ENCODE data around the gene SLC7A9. TPM values are rescaled to one million over a fixed set of nuclear protein-coding genes. Genes with fewer than 3 reads are reported as not detected.

The SLC7A9 gene
- polyA plus RNA-seq, 3 donors, result 0.13 TPM; not detected in 2

DNA sequence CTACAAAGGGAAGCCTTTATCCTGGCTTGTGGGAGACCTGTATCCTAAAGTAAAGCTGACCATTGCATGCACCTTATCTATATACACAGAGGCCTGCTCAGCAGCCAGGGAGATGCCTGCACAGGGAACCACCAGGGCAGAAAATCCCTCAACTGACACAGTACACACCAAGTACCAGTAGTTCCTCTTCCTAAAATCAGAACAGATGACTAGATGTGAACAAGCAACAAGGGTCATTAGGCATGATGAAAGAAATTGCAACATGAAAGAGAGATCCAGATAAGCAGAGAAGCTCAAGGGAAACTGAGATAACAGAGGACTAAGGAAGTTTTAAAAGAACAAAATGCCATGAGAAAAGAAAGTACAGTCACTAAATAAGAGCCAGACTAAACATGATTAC lies 39.7 kb upstream of the SLC7A9 start:
- Histone ChIP-seq H3K79me2 (ENCODE audit: insufficient read depth, low read length) (no peaks in the 10 kb centered on the region), H2AFZ (ENCODE audit: insufficient read depth, low read depth, low read length, poor library complexity, severe bottlenecking) (no peak overlapping the region), H3K9me3 (replicated peaks in 1 of 2; ENCODE audit: control insufficient read depth in 1 of 2, insufficient read depth in 1 of 2, low read length in 2 of 2) (no peaks in the 10 kb centered on the region), H3K9ac (ENCODE audit: insufficient read depth, low read length, poor library complexity, severe bottlenecking) (no peak overlapping the region), H4K20me1 (ENCODE audit: insufficient read depth, low read length) (no peaks in the 10 kb centered on the region), H3K27me3 (ENCODE audit: control insufficient read depth in 2 of 2, insufficient read depth in 2 of 2, low read length in 2 of 2) (no peaks in the 10 kb centered on the region), H3K4me2 (replicated peaks; ENCODE audit: extremely low read depth, low read length, poor library complexity, severe bottlenecking) (no peak overlapping the region), H3K4me1 (ENCODE audit: control insufficient read depth in 1 of 2, insufficient read depth in 2 of 2, low read length in 2 of 2) (no peaks in the 10 kb centered on the region), H3K27ac (ENCODE audit: low read depth in 1 of 2, low read length in 2 of 2) (no peak overlapping the region), H3K4me3 (replicated peaks in 1 of 3; ENCODE audit: low read depth in 2 of 3, low read length in 3 of 3) (no peak overlapping the region), H3K36me3 (replicated peaks in 1 of 2; ENCODE audit: control insufficient read depth in 1 of 2, insufficient read depth in 2 of 2, low read length in 2 of 2) (peaks cover 5 to 15% of the 10 kb centered on the region in 2 donors)
- H3K36me3 Mint-ChIP-seq, result peaks cover 20 to 47% of the 10 kb centered on the region in 2 donors
- H3K4me3 Mint-ChIP-seq, result no peak overlapping the region
- H3K27me3 Mint-ChIP-seq (ENCODE audit: low read depth in 3 of 3), result peaks cover 0 to 2% (median 0%) of the 10 kb centered on the region in 3 donors
- no peak for DNase-seq
- intact Hi-C loops (cut with micrococcal nuclease), result no loop called here
- TF ChIP-seq, protein P1, sequence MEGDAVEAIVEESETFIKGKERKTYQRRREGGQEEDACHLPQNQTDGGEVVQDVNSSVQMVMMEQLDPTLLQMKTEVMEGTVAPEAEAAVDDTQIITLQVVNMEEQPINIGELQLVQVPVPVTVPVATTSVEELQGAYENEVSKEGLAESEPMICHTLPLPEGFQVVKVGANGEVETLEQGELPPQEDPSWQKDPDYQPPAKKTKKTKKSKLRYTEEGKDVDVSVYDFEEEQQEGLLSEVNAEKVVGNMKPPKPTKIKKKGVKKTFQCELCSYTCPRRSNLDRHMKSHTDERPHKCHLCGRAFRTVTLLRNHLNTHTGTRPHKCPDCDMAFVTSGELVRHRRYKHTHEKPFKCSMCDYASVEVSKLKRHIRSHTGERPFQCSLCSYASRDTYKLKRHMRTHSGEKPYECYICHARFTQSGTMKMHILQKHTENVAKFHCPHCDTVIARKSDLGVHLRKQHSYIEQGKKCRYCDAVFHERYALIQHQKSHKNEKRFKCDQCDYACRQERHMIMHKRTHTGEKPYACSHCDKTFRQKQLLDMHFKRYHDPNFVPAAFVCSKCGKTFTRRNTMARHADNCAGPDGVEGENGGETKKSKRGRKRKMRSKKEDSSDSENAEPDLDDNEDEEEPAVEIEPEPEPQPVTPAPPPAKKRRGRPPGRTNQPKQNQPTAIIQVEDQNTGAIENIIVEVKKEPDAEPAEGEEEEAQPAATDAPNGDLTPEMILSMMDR (IDR thresholded peaks at IDR 0.05), result no peak
- peaks cover 0 to 7% (median 5%) of the 10 kb centered on the region in 7 donors for H3K9me3 Mint-ChIP-seq
- H3K4me1 Mint-ChIP-seq, result peaks cover 2% of the 10 kb centered on the region
- H3K27ac Mint-ChIP-seq, result no peak overlapping the region

DNA sequence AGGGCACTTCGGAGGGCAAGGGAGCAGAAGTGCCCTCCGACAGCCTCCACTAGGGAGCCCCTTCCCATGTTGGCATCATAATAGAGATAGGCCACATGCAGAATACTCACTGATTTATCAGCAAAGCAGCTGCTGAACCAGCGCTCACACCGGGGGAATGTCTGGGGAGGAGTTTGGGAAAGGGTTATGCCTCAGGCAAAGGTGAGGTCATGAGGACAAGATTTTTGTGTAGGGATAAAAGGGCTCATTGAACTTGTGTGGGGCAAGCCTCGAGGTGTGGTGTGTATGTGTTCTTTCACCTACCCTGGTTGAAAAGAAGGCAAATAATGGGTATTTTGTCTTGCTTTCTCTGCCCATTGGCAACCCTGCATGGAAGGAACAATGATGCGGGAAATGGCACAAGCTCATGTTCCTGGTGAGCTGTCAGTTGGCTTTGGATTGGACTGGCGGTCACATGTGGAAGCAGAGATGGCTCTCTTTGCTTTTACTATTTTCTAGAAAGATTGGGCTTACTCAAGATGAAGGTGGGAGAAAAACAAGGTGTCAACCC lies 39.1 kb upstream of the SLC7A9 start:
- 96% methylated on average over 7 of the region's 7 CpGs for WGBS (ENCODE audit: insufficient coverage)
- H4K20me1 ChIP-seq (ENCODE audit: insufficient read depth, low read length), result no peaks in the 10 kb centered on the region
- H3K36me3 Mint-ChIP-seq, result peaks cover 20 to 44% of the 10 kb centered on the region in 2 donors
- peaks cover 0 to 14% of the 10 kb centered on the region in 2 donors for H3K36me3 ChIP-seq (replicated peaks in 1 of 2; ENCODE audit: control insufficient read depth in 1 of 2, insufficient read depth in 2 of 2, low read length in 2 of 2)
- intact Hi-C loops (cut with micrococcal nuclease), result no loop called here
- H3K4me3 ChIP-seq (replicated peaks in 1 of 3; ENCODE audit: low read depth in 2 of 3, low read length in 3 of 3), result no peak overlapping the region
- no peak for DNase-seq
- no peak overlapping the region for H3K9ac ChIP-seq (ENCODE audit: insufficient read depth, low read length, poor library complexity, severe bottlenecking)
- peaks cover 0 to 7% (median 5%) of the 10 kb centered on the region in 7 donors for H3K9me3 Mint-ChIP-seq
- TF ChIP-seq, protein P1 (IDR thresholded peaks at IDR 0.05), result no peak
- H3K4me1 ChIP-seq (ENCODE audit: control insufficient read depth in 1 of 2, insufficient read depth in 2 of 2, low read length in 2 of 2), result no peaks in the 10 kb centered on the region
- H3K27me3 ChIP-seq (ENCODE audit: control insufficient read depth in 2 of 2, insufficient read depth in 2 of 2, low read length in 2 of 2), result no peaks in the 10 kb centered on the region
- H3K4me1 Mint-ChIP-seq, result peaks cover 2% of the 10 kb centered on the region
- H3K4me3 Mint-ChIP-seq, result no peak overlapping the region
- H3K27me3 Mint-ChIP-seq (ENCODE audit: low read depth in 3 of 3), result peaks cover 0 to 2% (median 0%) of the 10 kb centered on the region in 3 donors
- no peaks in the 10 kb centered on the region for H3K79me2 ChIP-seq (ENCODE audit: insufficient read depth, low read length)
- H3K9me3 ChIP-seq (replicated peaks in 1 of 2; ENCODE audit: control insufficient read depth in 1 of 2, insufficient read depth in 1 of 2, low read length in 2 of 2), result no peaks in the 10 kb centered on the region
- H2AFZ ChIP-seq (ENCODE audit: insufficient read depth, low read depth, low read length, poor library complexity, severe bottlenecking), result no peak overlapping the region
- no peak overlapping the region for H3K27ac ChIP-seq (ENCODE audit: low read depth in 1 of 2, low read length in 2 of 2)
- no peak overlapping the region for H3K4me2 ChIP-seq (replicated peaks; ENCODE audit: extremely low read depth, low read length, poor library complexity, severe bottlenecking)
- no peak overlapping the region for H3K27ac Mint-ChIP-seq

All from CD14-positive monocyte (primary cell).